Measurements from ENCODE around the gene AKAP6. TPM values are rescaled to one million over a fixed set of nuclear protein-coding genes. Genes with fewer than 3 reads are reported as not detected.
A peak's percentile ranks its signal among the peaks of the same experiment; 100 is the strongest.

AKAP6 gene
- total RNA-seq, 1 experiment from 2014 or later, result 2.3 TPM

DNA sequence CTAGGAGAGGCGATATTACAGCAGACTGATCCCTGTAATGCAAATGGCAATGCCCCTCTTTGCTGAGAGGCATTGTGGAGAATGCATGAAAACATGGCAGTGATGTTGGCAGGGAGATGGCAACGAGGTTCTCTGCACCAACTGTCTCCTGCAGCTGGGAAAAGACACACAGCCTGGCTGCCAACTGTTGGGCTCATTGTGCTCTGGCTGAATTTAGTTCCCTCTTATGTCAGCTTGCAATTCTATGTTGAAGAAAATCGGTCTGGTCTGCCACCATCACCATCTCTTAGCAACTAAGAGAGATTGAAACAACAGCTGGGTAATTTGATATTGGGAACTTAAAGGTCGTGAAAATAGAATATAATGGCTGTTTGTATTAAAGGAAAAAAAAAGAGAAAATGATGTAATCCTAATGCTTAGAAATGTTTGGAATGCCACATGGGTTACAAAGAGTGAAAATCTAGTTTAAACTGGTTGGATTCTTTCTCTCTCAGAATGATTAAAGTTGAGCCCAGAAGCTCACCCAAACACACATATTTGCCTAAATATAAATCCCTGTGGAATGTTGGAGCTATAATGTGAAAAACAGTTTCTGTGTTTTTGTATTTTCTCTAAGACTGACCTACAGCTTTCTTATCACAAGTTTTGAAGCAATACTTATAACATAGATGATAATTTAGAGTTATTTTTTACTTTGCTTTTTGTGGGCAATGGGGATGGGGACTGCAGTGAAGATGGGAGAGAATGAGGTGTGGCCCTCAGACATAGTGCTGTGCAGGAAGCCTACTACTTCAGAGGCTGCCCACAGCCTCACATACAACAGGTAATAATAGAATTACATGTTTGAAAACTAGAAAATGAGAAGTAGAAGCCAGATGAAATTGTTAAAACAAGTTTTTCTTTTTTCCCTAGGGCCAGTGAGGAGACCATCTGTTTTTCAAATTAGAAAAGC, 143.7 kb downstream of the AKAP6 start:
- Mint-ChIP-seq H3K27ac (ENCODE audit: low read depth, unreplicated experiment) (peak overlapping the region; percentile 86), H3K4me3 (ENCODE audit: unreplicated experiment) (no peak overlapping the region), H3K9me3 (ENCODE audit: unreplicated experiment) (no peaks in the 10 kb centered on the region), H3K27me3 (ENCODE audit: insufficient read depth, unreplicated experiment) (no peaks in the 10 kb centered on the region), H3K4me1 (ENCODE audit: insufficient read depth, unreplicated experiment) (peaks cover 44% of the 10 kb centered on the region), H3K36me3 (ENCODE audit: insufficient read depth, unreplicated experiment) (peaks cover 10% of the 10 kb centered on the region)
- DNase-seq (ENCODE audit: unreplicated experiment), result peak; percentile 11
- TF ChIP-seq, protein P1, sequence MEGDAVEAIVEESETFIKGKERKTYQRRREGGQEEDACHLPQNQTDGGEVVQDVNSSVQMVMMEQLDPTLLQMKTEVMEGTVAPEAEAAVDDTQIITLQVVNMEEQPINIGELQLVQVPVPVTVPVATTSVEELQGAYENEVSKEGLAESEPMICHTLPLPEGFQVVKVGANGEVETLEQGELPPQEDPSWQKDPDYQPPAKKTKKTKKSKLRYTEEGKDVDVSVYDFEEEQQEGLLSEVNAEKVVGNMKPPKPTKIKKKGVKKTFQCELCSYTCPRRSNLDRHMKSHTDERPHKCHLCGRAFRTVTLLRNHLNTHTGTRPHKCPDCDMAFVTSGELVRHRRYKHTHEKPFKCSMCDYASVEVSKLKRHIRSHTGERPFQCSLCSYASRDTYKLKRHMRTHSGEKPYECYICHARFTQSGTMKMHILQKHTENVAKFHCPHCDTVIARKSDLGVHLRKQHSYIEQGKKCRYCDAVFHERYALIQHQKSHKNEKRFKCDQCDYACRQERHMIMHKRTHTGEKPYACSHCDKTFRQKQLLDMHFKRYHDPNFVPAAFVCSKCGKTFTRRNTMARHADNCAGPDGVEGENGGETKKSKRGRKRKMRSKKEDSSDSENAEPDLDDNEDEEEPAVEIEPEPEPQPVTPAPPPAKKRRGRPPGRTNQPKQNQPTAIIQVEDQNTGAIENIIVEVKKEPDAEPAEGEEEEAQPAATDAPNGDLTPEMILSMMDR (IDR thresholded peaks at IDR 0.05; ENCODE audit: unreplicated experiment), result no peak
- ChIA-PET CTCF (interaction anchor here (0.5 to 4.7 kb wide), 12 partner anchors 9 to 1244 kb away, joined by 3 to 87 read pairs (median 4); no protein-coding TSS in a partner anchor), POLR2A (interaction anchor here (0.6 to 5.2 kb wide), 26 partner anchors 19 to 1265 kb away, joined by 3 to 170 read pairs (median 4); partner anchors contain the start of genes ARHGAP5, DTD2 and HECTD1)
- intact Hi-C loops (cut with micrococcal nuclease), result loop anchor here (1.0 kb wide), 3 partner anchors 35 to 399 kb away; no protein-coding TSS in a partner anchor
- BruUV-seq (replicated peaks), result TSS peak; percentile 87

DNA sequence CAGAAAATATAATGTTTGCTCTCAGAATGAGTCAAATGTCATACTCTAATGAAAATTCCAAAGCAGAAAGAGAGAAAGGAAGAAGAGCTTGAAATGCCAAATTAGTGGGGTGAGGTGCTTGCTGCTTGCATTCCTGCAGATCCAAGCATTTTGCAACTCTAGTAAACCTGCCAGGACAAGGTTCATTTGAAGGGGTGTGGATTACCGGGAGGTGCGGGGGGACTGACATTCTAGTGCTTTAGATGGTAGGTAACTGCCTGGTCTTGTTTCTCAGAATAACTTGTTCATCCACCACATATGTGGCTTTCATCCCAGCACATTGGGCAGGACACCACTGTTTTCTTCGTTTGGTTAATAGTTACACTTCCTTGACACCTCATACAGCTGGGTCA, 144.4 kb downstream of the AKAP6 start:
- Mint-ChIP-seq H3K27me3 (ENCODE audit: insufficient read depth, unreplicated experiment) (no peaks in the 10 kb centered on the region), H3K27ac (ENCODE audit: low read depth, unreplicated experiment) (peak overlapping the region; percentile 86), H3K36me3 (ENCODE audit: insufficient read depth, unreplicated experiment) (peaks cover 7% of the 10 kb centered on the region), H3K9me3 (ENCODE audit: unreplicated experiment) (no peaks in the 10 kb centered on the region), H3K4me3 (ENCODE audit: unreplicated experiment) (no peak overlapping the region), H3K4me1 (ENCODE audit: insufficient read depth, unreplicated experiment) (peaks cover 45% of the 10 kb centered on the region)
- ChIA-PET CTCF (interaction anchor here (0.7 to 4.7 kb wide), 5 partner anchors 38 to 950 kb away, joined by 3 to 87 read pairs (median 5); no protein-coding TSS in a partner anchor), POLR2A (interaction anchor here (0.6 to 5.2 kb wide), 22 partner anchors 19 to 1265 kb away, joined by 3 to 170 read pairs (median 4); partner anchors contain the start of genes ARHGAP5, DTD2 and HECTD1)
- TF ChIP-seq, protein P1 (IDR thresholded peaks at IDR 0.05; ENCODE audit: unreplicated experiment), result no peak
- no TSS peak for BruUV-seq (replicated peaks)
- intact Hi-C loops (cut with micrococcal nuclease), result loop anchor here (1.0 kb wide), 3 partner anchors 34 to 400 kb away; no protein-coding TSS in a partner anchor
- DNase-seq (ENCODE audit: unreplicated experiment), result peak; percentile 86

DNA sequence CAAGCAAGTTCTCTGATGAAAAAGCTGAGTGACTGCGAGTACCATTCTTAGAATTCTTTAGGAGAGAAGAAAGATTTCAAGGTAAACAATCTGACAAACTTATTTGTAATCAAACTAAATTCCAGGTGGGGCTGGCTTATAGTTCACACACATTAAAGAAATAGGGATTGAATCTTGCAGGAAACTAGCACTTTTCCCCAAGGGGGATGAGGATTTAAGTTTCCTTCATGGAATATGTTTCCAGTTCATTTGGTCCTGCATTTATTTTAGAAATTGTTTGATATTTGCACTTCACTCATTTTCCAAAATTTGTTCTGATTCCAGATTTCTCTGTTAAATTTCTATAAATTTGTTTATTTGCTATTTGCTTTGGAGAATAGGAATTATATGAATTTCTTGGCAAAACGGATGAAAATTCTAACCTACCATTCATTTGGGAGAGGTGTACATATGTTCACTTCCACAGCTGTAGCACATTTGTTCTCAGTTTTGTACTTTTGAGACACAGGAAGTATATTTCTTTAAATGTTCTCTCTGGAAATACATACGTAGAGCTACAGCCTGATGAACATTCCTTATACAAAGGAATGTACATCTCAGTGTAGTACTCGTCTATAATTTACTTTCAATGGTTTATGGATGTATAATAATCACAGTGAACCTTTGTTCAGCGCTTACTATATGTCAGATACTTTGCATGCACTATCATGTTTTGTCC, 145.5 kb downstream of the AKAP6 start:
- intact Hi-C loops (cut with micrococcal nuclease), result no loop called here
- Mint-ChIP-seq H3K36me3 (ENCODE audit: insufficient read depth, unreplicated experiment) (peaks cover 7% of the 10 kb centered on the region), H3K27ac (ENCODE audit: low read depth, unreplicated experiment) (peak overlapping the region; percentile 86), H3K9me3 (ENCODE audit: unreplicated experiment) (no peaks in the 10 kb centered on the region), H3K4me1 (ENCODE audit: insufficient read depth, unreplicated experiment) (peaks cover 41% of the 10 kb centered on the region), H3K4me3 (ENCODE audit: unreplicated experiment) (no peak overlapping the region), H3K27me3 (ENCODE audit: insufficient read depth, unreplicated experiment) (no peaks in the 10 kb centered on the region)
- no peak for DNase-seq (ENCODE audit: unreplicated experiment)
- BruUV-seq (replicated peaks), result no TSS peak
- CTCF ChIA-PET, result interaction anchor here (0.6 to 1.2 kb wide), 7 partner anchors 19 to 549 kb away, joined by 3 to 6 read pairs (median 3); no protein-coding TSS in a partner anchor
- TF ChIP-seq, protein P1 (IDR thresholded peaks at IDR 0.05; ENCODE audit: unreplicated experiment), result no peak
- POLR2A ChIA-PET, result interaction anchor here (0.6 to 2.4 kb wide), 5 partner anchors 9 to 397 kb away, joined by 4 to 17 read pairs (median 5); partner anchors contain the start of gene ARHGAP5
